ENCODE measurements around the gene SLN.
"Not testable (repeated sequence)": the region's sequence is repeated elsewhere in the genome, so short reads cannot be mapped to it uniquely, and the experiment has no call there.

The SLN gene

GRCh38 chr11:107711861-107712755 is at the start of gene SLN:
SLN (minus strand) TSS chr11:107712056.
- DNase-seq: no peak

DNA sequence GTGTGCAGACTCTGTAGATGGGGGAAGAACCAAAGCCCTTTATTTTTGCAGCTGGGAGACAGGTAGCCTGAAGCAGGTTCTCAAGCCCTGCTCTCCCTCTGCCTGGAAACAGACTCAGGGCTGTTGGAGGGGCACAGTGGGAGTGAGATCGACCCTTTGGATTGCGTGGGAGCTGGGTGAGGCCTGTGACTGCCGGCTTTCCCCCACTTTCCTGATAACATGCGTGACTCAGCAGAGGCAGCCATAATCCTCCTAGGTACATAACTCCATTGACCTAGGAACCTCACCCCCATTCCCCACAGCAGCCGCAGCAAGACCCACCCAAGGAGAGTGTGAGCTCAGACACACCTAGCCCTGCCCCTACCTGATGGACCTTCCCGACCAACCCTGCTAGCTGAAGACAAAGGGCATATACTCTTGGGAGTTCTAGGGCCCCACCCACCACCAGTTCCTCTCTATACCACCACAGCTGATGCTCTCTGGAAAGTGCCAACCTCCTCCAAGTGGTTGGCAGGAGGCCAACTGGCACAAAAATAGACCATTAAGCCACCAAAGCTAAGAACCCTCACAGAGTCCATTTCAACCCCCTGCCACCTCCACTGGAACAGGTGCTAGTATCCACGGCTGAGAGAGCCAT is 47.0 kb upstream of the SLN start:
- not testable (repeated sequence) for DNase-seq

- no peak for DNase-seq
Measured at GRCh38 chr11:107757661-107758060, 45.8 kb upstream of the SLN start.

- DNase-seq: no peak
Measured at GRCh38 chr11:107756553-107756952, 44.7 kb upstream of the SLN start.

DNA sequence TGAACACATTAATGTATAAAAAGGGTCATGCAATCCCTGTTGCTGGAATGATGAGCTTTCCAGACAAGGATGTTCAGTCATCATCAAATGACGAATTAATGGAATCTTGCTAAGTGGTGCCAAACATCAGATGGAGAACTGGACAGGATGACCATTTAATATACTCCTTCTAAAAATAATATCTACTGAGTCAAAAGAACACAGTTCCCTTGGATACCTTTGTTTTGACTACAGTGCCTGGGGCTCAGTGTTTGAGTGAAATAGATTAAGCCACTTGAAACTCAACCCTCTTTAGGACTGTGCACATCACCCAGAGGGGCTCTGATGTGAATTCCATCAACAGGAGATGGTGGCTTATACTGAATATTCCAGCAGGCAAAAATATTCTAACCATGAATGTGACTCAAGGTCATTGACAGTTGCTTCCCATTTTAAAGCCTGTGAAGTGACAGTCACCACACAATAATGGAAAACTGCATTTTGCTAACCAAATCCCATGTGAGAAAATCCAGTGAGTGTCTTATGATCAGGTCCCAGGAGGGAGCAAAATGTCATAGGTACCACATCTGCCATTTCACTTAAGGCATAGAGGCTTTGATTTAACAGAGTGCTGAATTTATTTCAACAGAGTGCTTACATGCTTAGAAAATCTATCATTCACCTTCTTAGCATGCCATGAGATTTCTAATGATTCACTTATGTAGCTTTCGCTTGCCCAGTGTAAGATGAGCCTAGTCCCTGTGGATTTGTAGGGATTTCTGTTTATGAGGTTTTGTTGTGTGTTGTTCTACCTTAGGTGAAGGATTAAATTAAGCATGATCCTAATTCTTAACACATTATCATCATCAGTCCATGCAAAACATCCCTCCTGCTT is 41.3 kb upstream of the SLN start:
- DNase-seq: no peak

DNA sequence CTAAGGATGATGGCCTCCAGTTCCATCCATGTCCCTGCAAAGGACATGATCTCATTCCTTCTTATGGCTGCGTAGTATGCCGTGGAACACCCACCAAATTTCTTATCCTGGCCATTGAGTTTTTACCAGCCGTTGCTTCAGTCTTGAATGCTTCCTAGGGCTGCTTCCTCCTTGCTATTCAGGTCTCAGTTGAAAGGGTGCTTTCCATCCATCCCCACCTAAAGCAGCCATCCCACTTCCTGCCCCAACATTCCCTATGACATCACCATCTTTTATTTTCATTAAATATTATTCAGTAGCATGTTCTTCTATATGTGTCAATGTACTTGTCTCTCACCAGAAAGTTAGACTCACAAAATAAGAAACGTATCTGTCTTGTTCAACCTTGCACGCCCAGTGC is 40.7 kb upstream of the SLN start:
- no peak for DNase-seq

GRCh38 chr11:107751082-107751481 is 39.2 kb upstream of the SLN start:
- DNase-seq: no peak

GRCh38 chr11:107750313-107750712 is 38.5 kb upstream of the SLN start:
- DNase-seq: no peak

DNA sequence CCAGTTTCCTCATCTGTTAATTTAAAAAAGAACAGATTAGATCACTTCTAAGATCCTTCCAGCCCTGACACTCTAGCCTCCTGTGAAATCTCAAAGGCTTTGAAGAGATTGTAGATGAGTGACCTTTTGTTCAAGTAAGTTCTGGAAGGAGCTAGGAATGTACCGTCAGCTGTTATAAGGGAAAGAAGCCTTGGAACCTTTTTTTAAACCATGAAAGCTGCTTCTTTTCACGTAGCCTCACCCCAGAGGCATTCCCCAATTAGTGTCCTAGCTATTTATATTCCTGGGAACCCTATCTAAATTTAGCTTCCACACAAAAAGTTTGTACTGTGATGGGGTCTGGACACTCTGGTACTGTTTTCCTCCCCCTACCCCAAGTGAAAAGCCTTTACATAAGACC is 35.8 kb upstream of the SLN start:
- DNase-seq: no peak

- no peak for DNase-seq
Measured at GRCh38 chr11:107744736-107745135, 32.9 kb upstream of the SLN start.

DNA sequence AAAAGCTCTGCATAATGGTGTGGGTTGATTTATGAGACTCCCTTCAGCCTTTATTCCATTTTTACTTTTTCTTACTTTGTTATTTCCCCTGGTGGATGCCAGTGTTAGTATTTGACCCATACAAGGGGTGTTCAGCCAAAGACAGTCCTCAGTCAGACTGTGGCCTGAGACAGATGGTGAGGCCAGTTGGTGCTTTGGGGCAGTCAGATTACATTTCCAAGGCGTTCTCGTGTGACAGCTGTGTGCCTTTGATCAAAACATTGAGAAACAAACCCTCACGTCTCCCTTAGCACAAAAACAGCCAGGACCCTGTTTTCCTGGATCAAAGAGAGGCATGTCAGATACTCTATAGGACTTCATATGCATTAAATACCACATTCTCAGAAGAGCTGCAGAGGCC is 31.3 kb upstream of the SLN start:
- no peak for DNase-seq

- DNase-seq: no peak
Measured at GRCh38 chr11:107741044-107741823, 29.4 kb upstream of the SLN start.

DNA sequence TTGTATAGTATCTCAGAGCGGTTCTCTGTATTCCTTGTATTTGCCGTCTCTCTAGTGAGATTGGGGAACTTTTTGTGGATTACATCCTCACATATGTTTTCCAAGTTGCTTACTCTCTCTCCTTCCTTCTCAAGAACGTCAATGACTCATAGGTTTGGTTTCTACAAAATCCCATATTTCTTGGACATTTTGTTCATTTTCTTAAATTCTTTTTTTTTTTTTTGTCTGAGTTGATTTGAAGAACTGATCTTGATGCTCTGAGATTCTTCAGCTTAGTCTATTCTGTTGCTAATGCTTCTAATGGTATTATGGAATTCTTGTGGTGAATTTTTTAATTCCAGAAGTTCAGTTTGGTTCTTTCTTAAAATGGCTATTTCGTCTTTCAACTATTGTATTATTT is 28.4 kb upstream of the SLN start:
- DNase-seq: no peak

DNA sequence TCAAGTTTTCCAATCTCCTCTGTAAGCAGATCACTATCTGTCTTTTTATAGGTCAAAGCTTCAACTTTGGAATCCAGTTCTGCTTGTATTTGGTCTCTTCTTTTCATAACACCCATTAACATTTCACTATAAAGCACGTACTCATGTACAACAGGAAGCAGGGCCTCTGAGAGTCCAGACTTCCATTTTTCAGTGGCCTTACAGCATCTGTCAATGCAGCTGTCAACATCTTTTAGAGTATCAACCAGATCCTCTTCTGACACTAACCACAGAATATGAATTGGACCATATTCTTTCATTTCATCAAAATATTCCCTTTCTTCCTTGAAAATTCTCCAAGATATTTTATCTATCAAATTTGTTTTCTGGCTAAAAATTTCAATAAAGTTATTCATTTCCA is 24.7 kb upstream of the SLN start:
- no peak for DNase-seq

DNA sequence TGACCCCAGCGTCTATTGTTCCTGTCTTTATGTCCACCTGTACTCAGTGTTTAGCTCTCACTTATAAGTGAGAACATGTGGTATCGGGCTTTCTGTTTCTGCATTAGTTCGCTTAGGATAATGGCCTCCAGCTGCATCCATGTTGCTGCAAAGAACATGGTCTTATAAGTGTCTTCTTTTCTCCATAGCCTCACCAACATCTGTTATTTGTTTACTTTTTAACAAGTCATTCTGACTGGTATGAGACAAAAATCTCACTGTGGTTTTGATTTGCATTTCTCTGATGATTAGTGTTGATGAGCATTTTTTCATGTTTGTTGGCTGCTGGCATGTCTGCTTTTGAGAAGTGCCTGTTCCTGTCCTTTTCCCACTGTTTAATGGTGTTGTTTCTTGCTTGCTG is 21.7 kb upstream of the SLN start:
- no peak for DNase-seq

DNA sequence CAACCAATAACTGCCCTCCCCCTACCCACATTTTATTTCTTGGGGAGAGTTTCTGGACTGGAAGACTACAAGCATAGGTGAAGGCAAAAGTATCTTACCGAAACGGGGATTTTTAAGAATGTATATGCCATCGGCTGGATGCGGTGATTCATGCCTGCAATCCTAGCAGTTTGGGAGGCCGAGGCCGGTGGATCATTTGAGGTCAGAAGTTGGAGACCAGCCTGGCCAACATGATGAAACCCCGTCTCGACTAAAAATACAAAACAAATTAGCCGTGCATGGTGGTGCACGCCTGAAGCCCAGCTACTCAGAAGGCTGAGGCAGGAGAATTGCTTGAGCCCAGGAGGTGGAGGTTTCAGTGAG is 20.8 kb upstream of the SLN start:
- DNase-seq: no peak

DNA sequence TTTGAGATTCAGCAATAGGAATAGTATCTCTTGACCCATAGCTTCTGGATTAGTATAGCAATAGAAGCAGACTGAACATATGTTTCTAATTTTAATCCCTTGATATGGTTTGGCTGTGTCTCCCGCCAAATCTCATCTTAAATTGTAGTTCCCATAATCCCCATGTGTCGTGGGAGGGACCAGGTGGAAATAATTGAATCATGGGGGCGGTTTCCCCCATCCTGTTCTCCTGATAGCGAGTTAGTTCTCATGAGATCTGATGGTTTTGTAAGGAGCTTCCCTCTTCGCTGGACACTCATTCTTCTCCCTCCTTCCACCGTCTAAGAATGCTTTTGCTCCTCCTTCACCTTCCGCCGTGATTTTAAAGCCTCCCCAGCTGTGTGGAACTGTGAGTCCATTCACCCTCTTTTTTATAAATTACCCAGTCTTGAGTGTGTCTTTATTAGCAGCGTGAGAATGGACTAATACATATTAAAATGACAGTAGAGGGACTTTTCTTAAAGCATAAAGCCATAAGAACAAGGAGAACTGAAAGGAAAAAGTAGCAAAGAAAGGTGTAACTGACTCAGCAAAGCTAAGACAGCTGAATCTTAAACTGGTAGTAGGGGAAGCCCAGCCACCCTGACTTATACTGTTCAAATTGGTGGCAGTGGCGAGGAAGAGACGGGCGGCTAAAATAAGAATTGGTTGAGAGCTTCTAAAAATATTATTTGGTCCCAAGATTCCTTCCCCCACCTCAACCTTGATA is 20.3 kb upstream of the SLN start:
- DNase-seq: no peak

DNA sequence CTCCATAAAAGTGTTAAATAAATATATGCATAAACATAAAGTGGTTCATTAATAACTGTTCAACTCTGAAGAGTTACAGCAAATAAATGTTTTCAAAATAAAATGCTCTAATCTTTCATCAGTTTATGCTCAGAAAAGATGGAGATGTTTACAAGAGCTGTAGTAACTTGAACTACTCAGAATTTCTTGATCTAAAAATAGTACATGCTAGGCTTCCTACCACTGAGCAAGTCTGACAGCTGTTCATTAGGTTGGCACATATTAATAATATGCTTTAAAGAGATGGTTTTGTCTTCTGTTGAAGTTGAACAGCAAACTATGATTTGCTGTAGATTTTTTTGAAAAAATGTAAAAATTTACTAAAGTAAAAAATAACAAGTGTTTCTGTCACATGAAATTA is 10.8 kb upstream of the SLN start:
- no peak for DNase-seq

GRCh38 chr11:107721207-107721606 is 9.4 kb upstream of the SLN start:
- no peak for DNase-seq

- DNase-seq: no peak
Measured at GRCh38 chr11:107720303-107720774, 8.5 kb upstream of the SLN start.

GRCh38 chr11:107719557-107720302 is 7.9 kb upstream of the SLN start:
- DNase-seq: no peak
